ENCODE results near the gene GNB1.

Gene GNB1

GRCh38 chr1:1922956-1923833 lies 32.3 kb upstream of the GNB1 start:
- no peak for DNase-seq (ENCODE audit: low read depth in 3 of 3)

GRCh38 chr1:1922702-1922955 lies 31.7 kb upstream of the GNB1 start:
- DNase-seq (ENCODE audit: low read depth in 3 of 3), result no peak

- DNase-seq (ENCODE audit: low read depth in 3 of 3), result no peak
Observed at GRCh38 chr1:1921901-1922701, 31.2 kb upstream of the GNB1 start.

GRCh38 chr1:1921459-1921862 lies 30.6 kb upstream of the GNB1 start:
- no peak for DNase-seq (ENCODE audit: low read depth in 3 of 3)

- no peak for DNase-seq (ENCODE audit: low read depth in 3 of 3)
Observed at GRCh38 chr1:1920608-1921458, 29.9 kb upstream of the GNB1 start.

- DNase-seq (ENCODE audit: low read depth in 3 of 3), result no peak
Observed at GRCh38 chr1:1920057-1920607, 29.2 kb upstream of the GNB1 start.

- peak; percentile 93 to 99 (median 97) for DNase-seq (ENCODE audit: low read depth in 3 of 3)
Observed at GRCh38 chr1:1919304-1920056, 28.6 kb upstream of the GNB1 start.

- no peak for DNase-seq (ENCODE audit: low read depth in 3 of 3)
Observed at GRCh38 chr1:1918901-1919303, 28.0 kb upstream of the GNB1 start, which contains the start of gene TMEM52. TSS of gene TMEM52 (minus strand) at chr1:1919279. CDS start at chr1:1919265, 14 bp downstream.

- no peak for DNase-seq (ENCODE audit: low read depth in 3 of 3)
Observed at GRCh38 chr1:1917995-1918900, 27.4 kb upstream of the GNB1 start.

- no peak for DNase-seq (ENCODE audit: low read depth in 3 of 3)
Observed at GRCh38 chr1:1917304-1917976, 26.6 kb upstream of the GNB1 start.

- no peak for DNase-seq (ENCODE audit: low read depth in 3 of 3)
Observed at GRCh38 chr1:1916851-1917251, 26.0 kb upstream of the GNB1 start.

- DNase-seq (ENCODE audit: low read depth in 3 of 3), result no peak
Observed at GRCh38 chr1:1915911-1916840, 25.3 kb upstream of the GNB1 start.

GRCh38 chr1:1914971-1915692 lies 24.2 kb upstream of the GNB1 start, which contains the start of gene CALML6:
TSS of gene CALML6 (plus strand) at chr1:1915260. CDS start at chr1:1915281, 21 bp downstream.
- DNase-seq (ENCODE audit: low read depth in 3 of 3), result no peak

GRCh38 chr1:1914101-1914970 lies 23.4 kb upstream of the GNB1 start:
- DNase-seq (ENCODE audit: low read depth in 3 of 3), result no peak

GRCh38 chr1:1911350-1912041 lies 20.6 kb upstream of the GNB1 start:
- no peak for DNase-seq (ENCODE audit: low read depth in 3 of 3)
